HepG2 (cell line): ENCODE data around the gene TTC16. TPM values are rescaled to one million over a fixed set of nuclear protein-coding genes. Genes with fewer than 3 reads are reported as not detected.
A peak's percentile ranks its signal among the peaks of the same experiment; 100 is the strongest.

Experiments
- KDM5B ChIP-seq: sonication (generic); formaldehyde crosslinking; IDR thresholded peaks from 2 replicates; pipeline ENCODE4 v1.4.0; 2020; ENCODE audit warnings: missing genetic modification reagents, mild to moderate bottlenecking, borderline replicate concordance
- NR3C1 ChIP-seq: sonication (generic); formaldehyde crosslinking; IDR thresholded peaks from 2 replicates; pipeline ENCODE4 v1.4.0; 2020; ENCODE audit warnings: missing genetic modification reagents
- SETDB1 ChIP-seq: sonication (generic); formaldehyde crosslinking; IDR thresholded peaks from 2 replicates; pipeline ENCODE4 v1.5.1; 2020; ENCODE audit warnings: missing genetic modification reagents, mild to moderate bottlenecking, borderline replicate concordance
- SP5 ChIP-seq: IDR thresholded peaks from 2 replicates; pipeline ENCODE4 v1.6.1; 2016; ENCODE audit warnings: low read depth, borderline replicate concordance
- XRCC5 ChIP-seq: fragments of 200-400 bp; formaldehyde crosslinking; optimal IDR thresholded peaks from 2 replicates; pipeline ENCODE3; 2017; ENCODE audit warnings: mild to moderate bottlenecking, low read length
- ZNF441 ChIP-seq: sonication (generic); formaldehyde crosslinking; IDR thresholded peaks from 2 replicates; pipeline ENCODE4 v1.7.0; 2021; ENCODE audit warnings: missing genetic modification reagents, borderline replicate concordance
- ZNF510 ChIP-seq: sonication (generic); formaldehyde crosslinking; IDR thresholded peaks from 2 replicates; pipeline ENCODE4 v1.4.0; 2020; ENCODE audit warnings: low read depth, mild to moderate bottlenecking, missing genetic modification reagents
- polyA plus RNA-seq, 8 experiments: library from polyadenylated mRNA; depleted of rRNA in 3 of 8; stranded (reverse) in 7 of 8; unstranded in 1 of 8; fragments of >200 nt; fragmentation: Illumina TruSeq in 4 of 8; extraction: Trizol in 4 of 8; gene quantifications; 2 replicates each; pipeline versions ENCODE4 v1.2.1 to v1.2.3, GENCODE V29; 2011 to 2016; ENCODE audit warnings: low read depth in 4 of 8, missing spikeins in 1 of 8, mixed read lengths in 1 of 8; ENCODE audit not compliant: insufficient read depth in 1 of 8
- total RNA-seq, 5 experiments: library from RNA; depleted of rRNA; stranded (reverse); fragments of >200 nt; fragmentation: Illumina TruSeq; extraction: Trizol; gene quantifications; 2 replicates each; pipeline ENCODE4 v1.2.3, GENCODE V29; 2016; ENCODE audit warnings: low read depth in 1 of 5
- TF ChIP-seq, protein P1 (sequence below): sonication (generic); formaldehyde crosslinking; IDR thresholded peaks from 2 replicates; pipeline ENCODE4 v1.4.0; 2020; ENCODE audit warnings: missing genetic modification reagents; ENCODE audit errors: not compliant biosample characterization
- TF ChIP-seq, protein P2 (sequence below): sonication (generic); formaldehyde crosslinking; IDR thresholded peaks from 2 replicates; pipeline ENCODE4 v1.4.0; 2020; ENCODE audit warnings: mild to moderate bottlenecking, missing genetic modification reagents
- TF ChIP-seq, protein P3 (sequence below): sonication (generic); formaldehyde crosslinking; IDR thresholded peaks from 2 replicates; pipeline ENCODE4 v1.8.0; 2022; ENCODE audit warnings: low read depth, missing genetic modification reagents
- TF ChIP-seq, protein P4 (sequence below): sonication (generic); formaldehyde crosslinking; IDR thresholded peaks from 2 replicates; pipeline ENCODE4 v1.8.1; 2023; ENCODE audit warnings: missing genetic modification reagents, inconsistent platforms, borderline replicate concordance
- TF ChIP-seq, protein P5 (sequence below): sonication (generic); formaldehyde crosslinking; IDR thresholded peaks from 2 replicates; pipeline ENCODE4 v1.4.0; 2020; ENCODE audit warnings: missing genetic modification reagents
- TF ChIP-seq, protein P6 (sequence below): sonication (generic); formaldehyde crosslinking; IDR thresholded peaks from 2 replicates; pipeline ENCODE4 v1.5.0; 2020; ENCODE audit warnings: mild to moderate bottlenecking, missing genetic modification reagents, borderline replicate concordance

TTC16 gene
- total and polyA plus RNA-seq, 2 of the 13 experiments (the other 11 are each of a cell fraction or from before 2014, with no cell fraction given), result not detected

DNA sequence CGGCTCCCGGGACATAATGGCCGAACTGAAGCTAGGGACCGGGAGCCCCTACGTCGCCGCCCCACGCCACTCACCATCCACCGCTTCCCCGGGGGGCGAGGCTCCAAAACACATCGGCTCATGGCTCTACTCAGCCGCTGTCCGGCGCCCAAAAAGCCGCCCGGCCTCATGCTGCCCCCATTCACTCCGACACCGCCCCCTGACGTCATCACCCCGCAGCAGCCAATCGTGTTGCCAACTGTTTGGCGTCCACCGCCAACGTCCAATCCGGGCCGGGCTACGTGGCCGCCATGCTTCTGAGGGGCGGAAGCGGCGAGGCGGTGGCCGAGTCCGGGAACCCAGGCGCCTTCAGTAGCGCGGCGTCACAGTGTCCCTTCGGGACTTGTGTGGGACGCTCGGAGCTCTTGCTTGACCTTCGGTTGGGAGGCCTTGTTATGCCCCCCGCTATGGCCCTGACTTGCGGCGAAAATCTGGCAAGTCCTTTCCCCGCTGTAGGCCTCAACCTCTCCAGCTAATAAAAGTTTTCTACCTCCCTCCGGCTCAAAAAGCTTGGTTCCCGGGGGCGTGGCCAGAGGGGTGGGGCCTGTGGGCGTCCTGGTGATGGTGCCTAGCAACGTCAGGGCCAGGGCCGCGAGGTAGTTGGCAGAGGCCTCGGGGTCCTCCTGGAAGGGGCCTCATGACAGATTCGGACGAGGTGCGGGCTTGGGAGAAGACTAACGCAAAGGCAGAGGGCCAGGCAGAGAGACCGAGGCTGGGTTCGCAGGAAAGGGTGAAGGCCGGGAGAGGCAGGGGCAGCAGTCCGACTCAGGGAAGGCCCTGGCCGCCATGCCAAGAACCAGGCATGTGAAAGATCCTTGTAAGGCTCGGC is at the start of gene TTC16, which contains the start of gene PTRH1 (continued):
- TF ChIP-seq, protein P1, sequence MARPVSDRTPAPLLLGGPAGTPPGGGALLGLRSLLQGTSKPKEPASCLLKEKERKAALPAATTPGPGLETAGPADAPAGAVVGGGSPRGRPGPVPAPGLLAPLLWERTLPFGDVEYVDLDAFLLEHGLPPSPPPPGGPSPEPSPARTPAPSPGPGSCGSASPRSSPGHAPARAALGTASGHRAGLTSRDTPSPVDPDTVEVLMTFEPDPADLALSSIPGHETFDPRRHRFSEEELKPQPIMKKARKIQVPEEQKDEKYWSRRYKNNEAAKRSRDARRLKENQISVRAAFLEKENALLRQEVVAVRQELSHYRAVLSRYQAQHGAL (CRISPR knock-in tag), result no peak
- TF ChIP-seq, protein P2, sequence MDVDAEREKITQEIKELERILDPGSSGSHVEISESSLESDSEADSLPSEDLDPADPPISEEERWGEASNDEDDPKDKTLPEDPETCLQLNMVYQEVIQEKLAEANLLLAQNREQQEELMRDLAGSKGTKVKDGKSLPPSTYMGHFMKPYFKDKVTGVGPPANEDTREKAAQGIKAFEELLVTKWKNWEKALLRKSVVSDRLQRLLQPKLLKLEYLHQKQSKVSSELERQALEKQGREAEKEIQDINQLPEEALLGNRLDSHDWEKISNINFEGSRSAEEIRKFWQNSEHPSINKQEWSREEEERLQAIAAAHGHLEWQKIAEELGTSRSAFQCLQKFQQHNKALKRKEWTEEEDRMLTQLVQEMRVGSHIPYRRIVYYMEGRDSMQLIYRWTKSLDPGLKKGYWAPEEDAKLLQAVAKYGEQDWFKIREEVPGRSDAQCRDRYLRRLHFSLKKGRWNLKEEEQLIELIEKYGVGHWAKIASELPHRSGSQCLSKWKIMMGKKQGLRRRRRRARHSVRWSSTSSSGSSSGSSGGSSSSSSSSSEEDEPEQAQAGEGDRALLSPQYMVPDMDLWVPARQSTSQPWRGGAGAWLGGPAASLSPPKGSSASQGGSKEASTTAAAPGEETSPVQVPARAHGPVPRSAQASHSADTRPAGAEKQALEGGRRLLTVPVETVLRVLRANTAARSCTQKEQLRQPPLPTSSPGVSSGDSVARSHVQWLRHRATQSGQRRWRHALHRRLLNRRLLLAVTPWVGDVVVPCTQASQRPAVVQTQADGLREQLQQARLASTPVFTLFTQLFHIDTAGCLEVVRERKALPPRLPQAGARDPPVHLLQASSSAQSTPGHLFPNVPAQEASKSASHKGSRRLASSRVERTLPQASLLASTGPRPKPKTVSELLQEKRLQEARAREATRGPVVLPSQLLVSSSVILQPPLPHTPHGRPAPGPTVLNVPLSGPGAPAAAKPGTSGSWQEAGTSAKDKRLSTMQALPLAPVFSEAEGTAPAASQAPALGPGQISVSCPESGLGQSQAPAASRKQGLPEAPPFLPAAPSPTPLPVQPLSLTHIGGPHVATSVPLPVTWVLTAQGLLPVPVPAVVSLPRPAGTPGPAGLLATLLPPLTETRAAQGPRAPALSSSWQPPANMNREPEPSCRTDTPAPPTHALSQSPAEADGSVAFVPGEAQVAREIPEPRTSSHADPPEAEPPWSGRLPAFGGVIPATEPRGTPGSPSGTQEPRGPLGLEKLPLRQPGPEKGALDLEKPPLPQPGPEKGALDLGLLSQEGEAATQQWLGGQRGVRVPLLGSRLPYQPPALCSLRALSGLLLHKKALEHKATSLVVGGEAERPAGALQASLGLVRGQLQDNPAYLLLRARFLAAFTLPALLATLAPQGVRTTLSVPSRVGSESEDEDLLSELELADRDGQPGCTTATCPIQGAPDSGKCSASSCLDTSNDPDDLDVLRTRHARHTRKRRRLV (CRISPR knock-in tag), result peak; percentile 33; the same call in 1 of the 2 replicates
- TF ChIP-seq ZNF441 (no peak), NR3C1 (CRISPR knock-in tag) (no peak), SETDB1 (CRISPR knock-in tag) (no peak), KDM5B (CRISPR knock-in tag) (peak; percentile 33; the same call in 1 of the 2 replicates), ZNF510 (CRISPR knock-in tag) (no peak), SP5 (CRISPR knock-in tag) (peak; percentile 26; the same call in 1 of the 2 replicates), XRCC5 (peak; percentile 12)
- TF ChIP-seq, protein P3, sequence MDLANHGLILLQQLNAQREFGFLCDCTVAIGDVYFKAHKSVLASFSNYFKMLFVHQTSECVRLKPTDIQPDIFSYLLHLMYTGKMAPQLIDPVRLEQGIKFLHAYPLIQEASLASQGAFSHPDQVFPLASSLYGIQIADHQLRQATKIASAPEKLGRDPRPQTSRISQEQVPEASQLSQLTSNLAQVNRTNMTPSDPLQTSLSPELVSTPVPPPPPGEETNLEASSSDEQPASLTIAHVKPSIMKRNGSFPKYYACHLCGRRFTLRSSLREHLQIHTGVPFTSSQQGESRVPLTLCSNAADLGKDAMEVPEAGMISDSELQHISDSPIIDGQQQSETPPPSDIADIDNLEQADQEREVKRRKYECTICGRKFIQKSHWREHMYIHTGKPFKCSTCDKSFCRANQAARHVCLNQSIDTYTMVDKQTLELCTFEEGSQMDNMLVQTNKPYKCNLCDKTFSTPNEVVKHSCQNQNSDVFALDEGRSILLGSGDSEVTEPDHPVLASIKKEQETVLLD (CRISPR knock-in tag), result no peak
- TF ChIP-seq, protein P4, sequence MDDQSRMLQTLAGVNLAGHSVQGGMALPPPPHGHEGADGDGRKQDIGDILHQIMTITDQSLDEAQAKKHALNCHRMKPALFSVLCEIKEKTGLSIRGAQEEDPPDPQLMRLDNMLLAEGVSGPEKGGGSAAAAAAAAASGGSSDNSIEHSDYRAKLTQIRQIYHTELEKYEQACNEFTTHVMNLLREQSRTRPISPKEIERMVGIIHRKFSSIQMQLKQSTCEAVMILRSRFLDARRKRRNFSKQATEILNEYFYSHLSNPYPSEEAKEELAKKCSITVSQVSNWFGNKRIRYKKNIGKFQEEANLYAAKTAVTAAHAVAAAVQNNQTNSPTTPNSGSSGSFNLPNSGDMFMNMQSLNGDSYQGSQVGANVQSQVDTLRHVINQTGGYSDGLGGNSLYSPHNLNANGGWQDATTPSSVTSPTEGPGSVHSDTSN (CRISPR knock-in tag), result no peak
- TF ChIP-seq, protein P5, sequence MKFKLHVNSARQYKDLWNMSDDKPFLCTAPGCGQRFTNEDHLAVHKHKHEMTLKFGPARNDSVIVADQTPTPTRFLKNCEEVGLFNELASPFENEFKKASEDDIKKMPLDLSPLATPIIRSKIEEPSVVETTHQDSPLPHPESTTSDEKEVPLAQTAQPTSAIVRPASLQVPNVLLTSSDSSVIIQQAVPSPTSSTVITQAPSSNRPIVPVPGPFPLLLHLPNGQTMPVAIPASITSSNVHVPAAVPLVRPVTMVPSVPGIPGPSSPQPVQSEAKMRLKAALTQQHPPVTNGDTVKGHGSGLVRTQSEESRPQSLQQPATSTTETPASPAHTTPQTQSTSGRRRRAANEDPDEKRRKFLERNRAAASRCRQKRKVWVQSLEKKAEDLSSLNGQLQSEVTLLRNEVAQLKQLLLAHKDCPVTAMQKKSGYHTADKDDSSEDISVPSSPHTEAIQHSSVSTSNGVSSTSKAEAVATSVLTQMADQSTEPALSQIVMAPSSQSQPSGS (CRISPR knock-in tag), result peak; percentile 83
- TF ChIP-seq, protein P6, sequence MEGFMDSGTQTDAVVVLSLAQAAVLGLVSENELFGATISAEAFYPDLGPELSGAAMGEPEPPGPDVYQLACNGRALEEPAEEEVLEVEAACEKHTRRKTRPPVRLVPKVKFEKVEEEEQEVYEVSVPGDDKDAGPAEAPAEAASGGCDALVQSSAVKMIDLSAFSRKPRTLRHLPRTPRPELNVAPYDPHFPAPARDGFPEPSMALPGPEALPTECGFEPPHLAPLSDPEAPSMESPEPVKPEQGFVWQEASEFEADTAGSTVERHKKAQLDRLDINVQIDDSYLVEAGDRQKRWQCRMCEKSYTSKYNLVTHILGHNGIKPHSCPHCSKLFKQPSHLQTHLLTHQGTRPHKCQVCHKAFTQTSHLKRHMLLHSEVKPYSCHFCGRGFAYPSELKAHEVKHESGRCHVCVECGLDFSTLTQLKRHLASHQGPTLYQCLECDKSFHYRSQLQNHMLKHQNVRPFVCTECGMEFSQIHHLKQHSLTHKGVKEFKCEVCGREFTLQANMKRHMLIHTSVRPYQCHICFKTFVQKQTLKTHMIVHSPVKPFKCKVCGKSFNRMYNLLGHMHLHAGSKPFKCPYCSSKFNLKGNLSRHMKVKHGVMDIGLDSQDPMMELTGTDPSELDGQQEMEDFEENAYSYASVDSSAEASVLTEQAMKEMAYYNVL (CRISPR knock-in tag), result peak; percentile 8; the same call in 1 of the 2 replicates
